Measurements from ENCODE around the gene EXOSC7. TPM values are rescaled to one million over a fixed set of nuclear protein-coding genes. Genes with fewer than 3 reads are reported as not detected.
A peak's percentile ranks its signal among the peaks of the same experiment; 100 is the strongest.

EXOSC7 gene
- total and polyA plus RNA-seq, 9 of the 15 experiments (the other 6 are each of a cell fraction or from before 2014, with no cell fraction given) = 88.5 to 237 (median 112) TPM

DNA sequence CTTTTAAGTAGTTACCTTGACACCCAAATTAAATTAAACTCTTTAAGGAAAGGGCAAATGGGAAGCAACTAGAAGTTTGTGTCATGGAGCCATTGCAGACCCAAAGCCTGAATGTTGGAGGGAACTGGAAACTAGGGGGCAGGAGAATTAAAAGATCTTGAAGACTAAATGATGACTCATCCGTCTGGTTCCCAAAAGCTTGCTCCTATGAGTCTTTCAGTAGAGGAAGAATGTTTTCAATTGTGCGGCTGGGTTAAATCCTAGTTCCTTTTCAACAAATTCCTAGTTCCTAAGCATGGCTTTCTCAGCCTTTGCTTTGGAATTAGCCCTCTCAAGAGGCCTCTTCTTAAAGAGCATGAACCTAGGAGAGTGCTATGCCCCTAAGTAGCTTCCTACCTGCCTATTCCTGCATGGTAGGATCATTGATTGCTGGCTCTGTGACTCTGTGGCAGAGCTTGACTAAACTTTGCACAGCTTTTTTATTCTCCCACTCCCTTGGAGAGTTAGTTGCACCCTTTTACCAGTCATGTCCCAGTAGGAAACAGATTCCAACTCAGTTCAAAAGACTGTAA, 67.8 kb downstream of the EXOSC7 start (continued):
- TF ChIP-seq, protein P1, sequence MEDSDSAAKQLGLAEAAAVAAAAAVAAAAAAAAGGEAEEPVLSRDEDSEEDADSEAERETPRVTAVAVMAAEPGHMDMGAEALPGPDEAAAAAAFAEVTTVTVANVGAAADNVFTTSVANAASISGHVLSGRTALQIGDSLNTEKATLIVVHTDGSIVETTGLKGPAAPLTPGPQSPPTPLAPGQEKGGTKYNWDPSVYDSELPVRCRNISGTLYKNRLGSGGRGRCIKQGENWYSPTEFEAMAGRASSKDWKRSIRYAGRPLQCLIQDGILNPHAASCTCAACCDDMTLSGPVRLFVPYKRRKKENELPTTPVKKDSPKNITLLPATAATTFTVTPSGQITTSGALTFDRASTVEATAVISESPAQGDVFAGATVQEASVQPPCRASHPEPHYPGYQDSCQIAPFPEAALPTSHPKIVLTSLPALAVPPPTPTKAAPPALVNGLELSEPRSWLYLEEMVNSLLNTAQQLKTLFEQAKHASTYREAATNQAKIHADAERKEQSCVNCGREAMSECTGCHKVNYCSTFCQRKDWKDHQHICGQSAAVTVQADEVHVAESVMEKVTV (CRISPR knock-in tag; IDR thresholded peaks at IDR 0.05) = peak; percentile 43; the same call in 1 of the 2 replicates
- TF ChIP-seq ZNF589 (CRISPR knock-in tag; IDR thresholded peaks at IDR 0.05; ENCODE audit: low read depth) (peak; percentile 63), ZNF584 (CRISPR knock-in tag; IDR thresholded peaks at IDR 0.05; ENCODE audit: low read depth) (peak; percentile 85), ARID2 (IDR thresholded peaks at IDR 0.05) (0 out of 2 replicates have a peak, but pooled peaks have one; percentile 32), ZNF583 (CRISPR knock-in tag; IDR thresholded peaks at IDR 0.05) (0 out of 2 replicates have a peak, but pooled peaks have one; percentile 18), TEAD1 (CRISPR knock-in tag; IDR thresholded peaks at IDR 0.05) (0 out of 4 replicates have a peak, but pooled peaks of 1 of the 2 experiments have one; percentile 47), CHCHD3 (CRISPR knock-in tag; IDR thresholded peaks at IDR 0.05) (no peak), C11orf30 (IDR thresholded peaks at IDR 0.05; ENCODE audit: low read depth) (peak; percentile 94), RCOR1 (IDR thresholded peaks at IDR 0.05; ENCODE audit: borderline replicate concordance in 1 of 2, low read depth in 2 of 2, low read length in 2 of 2) (peak in 1 of 2 experiments; percentile 66; a peak in 1 of 4 replicates), MAFF (IDR thresholded peaks at IDR 0.05; ENCODE audit: low read length) (peak; percentile 83), SMARCA4 (IDR thresholded peaks at IDR 0.05) (peak; percentile 60), NFIC (IDR thresholded peaks at IDR 0.05) (no peak), BACH1 (tag; IDR thresholded peaks at IDR 0.05) (peak; percentile 80), GABPA (tag; conservative IDR thresholded peaks at IDR 0.05; ENCODE audit: low read depth) (no peak), JUND (IDR thresholded peaks at IDR 0.05; ENCODE audit: borderline replicate concordance, low read depth, low read length) (peak; percentile 99), JUND (tag; IDR thresholded peaks at IDR 0.05; ENCODE audit: borderline replicate concordance, low read depth, low read length) (peak; percentile 100), EHMT2 (IDR thresholded peaks at IDR 0.05) (peak; percentile 73), KLF16 (IDR thresholded peaks at IDR 0.05) (no peak)
- TF ChIP-seq, protein P2, sequence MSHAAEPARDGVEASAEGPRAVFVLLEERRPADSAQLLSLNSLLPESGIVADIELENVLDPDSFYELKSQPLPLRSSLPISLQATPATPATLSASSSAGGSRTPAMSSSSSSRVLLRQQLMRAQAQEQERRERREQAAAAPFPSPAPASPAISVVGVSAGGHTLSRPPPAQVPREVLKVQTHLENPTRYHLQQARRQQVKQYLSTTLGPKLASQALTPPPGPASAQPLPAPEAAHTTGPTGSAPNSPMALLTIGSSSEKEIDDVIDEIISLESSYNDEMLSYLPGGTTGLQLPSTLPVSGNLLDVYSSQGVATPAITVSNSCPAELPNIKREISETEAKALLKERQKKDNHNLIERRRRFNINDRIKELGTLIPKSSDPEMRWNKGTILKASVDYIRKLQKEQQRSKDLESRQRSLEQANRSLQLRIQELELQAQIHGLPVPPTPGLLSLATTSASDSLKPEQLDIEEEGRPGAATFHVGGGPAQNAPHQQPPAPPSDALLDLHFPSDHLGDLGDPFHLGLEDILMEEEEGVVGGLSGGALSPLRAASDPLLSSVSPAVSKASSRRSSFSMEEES (CRISPR knock-in tag; IDR thresholded peaks at IDR 0.05) = no peak
- TF ChIP-seq, protein P3, sequence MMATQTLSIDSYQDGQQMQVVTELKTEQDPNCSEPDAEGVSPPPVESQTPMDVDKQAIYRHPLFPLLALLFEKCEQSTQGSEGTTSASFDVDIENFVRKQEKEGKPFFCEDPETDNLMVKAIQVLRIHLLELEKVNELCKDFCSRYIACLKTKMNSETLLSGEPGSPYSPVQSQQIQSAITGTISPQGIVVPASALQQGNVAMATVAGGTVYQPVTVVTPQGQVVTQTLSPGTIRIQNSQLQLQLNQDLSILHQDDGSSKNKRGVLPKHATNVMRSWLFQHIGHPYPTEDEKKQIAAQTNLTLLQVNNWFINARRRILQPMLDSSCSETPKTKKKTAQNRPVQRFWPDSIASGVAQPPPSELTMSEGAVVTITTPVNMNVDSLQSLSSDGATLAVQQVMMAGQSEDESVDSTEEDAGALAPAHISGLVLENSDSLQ (IDR thresholded peaks at IDR 0.05) = no peak
- TF ChIP-seq, protein P4, sequence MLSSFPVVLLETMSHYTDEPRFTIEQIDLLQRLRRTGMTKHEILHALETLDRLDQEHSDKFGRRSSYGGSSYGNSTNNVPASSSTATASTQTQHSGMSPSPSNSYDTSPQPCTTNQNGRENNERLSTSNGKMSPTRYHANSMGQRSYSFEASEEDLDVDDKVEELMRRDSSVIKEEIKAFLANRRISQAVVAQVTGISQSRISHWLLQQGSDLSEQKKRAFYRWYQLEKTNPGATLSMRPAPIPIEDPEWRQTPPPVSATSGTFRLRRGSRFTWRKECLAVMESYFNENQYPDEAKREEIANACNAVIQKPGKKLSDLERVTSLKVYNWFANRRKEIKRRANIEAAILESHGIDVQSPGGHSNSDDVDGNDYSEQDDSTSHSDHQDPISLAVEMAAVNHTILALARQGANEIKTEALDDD (IDR thresholded peaks at IDR 0.05) = peak; percentile 39; the same call in 1 of the 2 replicates

Measured in K562 (cell line).